Activated T-cell treated with anti-CD3 and anti-CD28 coated beads for 24 hours (primary cell): ENCODE results near the gene KRT12.
"Not testable (repeated sequence)": the region's sequence is repeated elsewhere in the genome, so short reads cannot be mapped to it uniquely, and the experiment has no call there.

Experiments used
- DNase-seq: peaks from one replicate; pipeline ENCODE4 v3.0.0-alpha.2; 2020; ENCODE audit warnings: low read depth

The KRT12 gene

DNA sequence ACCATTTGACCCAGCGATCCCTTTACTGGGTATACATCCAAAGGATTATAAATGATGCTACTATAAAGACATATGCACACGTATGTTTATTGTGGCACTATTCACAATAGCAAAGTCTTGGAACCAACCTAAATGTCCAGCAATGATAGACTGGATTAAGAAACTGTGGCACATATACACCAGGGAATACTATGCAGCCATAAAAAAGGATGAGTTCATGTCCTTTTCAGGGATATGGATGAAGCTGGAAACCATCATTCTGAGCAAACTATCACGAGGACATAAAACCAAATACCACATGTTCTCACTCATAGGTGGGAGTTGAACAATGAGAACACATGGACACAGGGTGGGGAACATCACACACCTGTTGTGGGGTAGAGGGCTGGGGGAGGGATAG, 52.4 kb downstream of the KRT12 start:
- not testable (repeated sequence) for DNase-seq

GRCh38 chr17:40813804-40814203, 53.2 kb downstream of the KRT12 start:
- DNase-seq, result no peak

DNA sequence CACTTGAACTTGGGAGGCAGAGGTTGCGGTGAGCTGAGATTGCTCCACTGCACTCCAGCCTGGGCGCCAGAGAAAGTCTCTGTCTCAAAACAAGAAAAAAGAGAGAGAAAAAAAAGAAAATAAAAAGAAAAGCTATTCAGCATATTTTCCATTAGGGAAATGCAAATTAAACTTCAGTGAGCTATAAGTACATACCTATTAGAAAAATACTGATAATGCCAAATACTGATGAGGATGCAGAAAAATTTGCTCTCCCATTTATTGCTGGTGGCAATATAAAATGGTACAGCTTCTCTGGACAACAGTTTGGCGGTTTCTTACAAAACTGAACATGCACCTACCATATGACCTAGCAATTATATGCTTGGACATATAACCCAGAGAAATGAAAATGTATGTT, 54.4 kb downstream of the KRT12 start:
- DNase-seq, result no peak
